KMS-11 (cell line): ENCODE results near the gene DHX35.

Experiments
- H2AFZ ChIP-seq: fragments of 200-600 bp; sonication (generic); 2 replicates; pipeline ENCODE4 v1.6.1; 2016; ENCODE audit warnings: antibody characterized with exemption, mixed run types, low read depth
- H3K27ac ChIP-seq: fragments of 200-600 bp; sonication (generic); 2 replicates; pipeline ENCODE4 v1.6.1; 2016; ENCODE audit warnings: mild to moderate bottlenecking, mixed run types
- H3K27me3 ChIP-seq: fragments of 200-600 bp; sonication (generic); 2 replicates; pipeline ENCODE4 v1.6.1; 2017; ENCODE audit warnings: mild to moderate bottlenecking, low read depth, mixed run types, moderate library complexity; ENCODE audit not compliant: insufficient read depth
- H3K36me3 ChIP-seq: fragments of 200-600 bp; sonication (generic); 2 replicates; pipeline ENCODE4 v1.6.1; 2017; ENCODE audit warnings: mild to moderate bottlenecking, mixed run types; ENCODE audit not compliant: insufficient read depth
- H3K4me1 ChIP-seq: fragments of 200-600 bp; sonication (generic); 2 replicates; pipeline ENCODE4 v1.6.1; 2016; ENCODE audit warnings: mild to moderate bottlenecking, low read depth, mixed run types; ENCODE audit not compliant: poor library complexity, severe bottlenecking
- H3K4me2 ChIP-seq: fragments of 200-600 bp; sonication (generic); 2 replicates; pipeline ENCODE4 v1.7.0; 2016; ENCODE audit warnings: mild to moderate bottlenecking, mixed run types
- H3K4me3 ChIP-seq: fragments of 200-600 bp; sonication (generic); IDR thresholded peaks from 2 replicates; pipeline ENCODE4 v1.6.1; 2017; ENCODE audit warnings: low read depth, low read length, mixed read lengths; ENCODE audit not compliant: insufficient read depth
- H3K79me2 ChIP-seq: fragments of 200-600 bp; sonication (generic); 2 replicates; pipeline ENCODE4 v1.6.1; 2016; ENCODE audit warnings: low read depth, mixed run types; ENCODE audit not compliant: insufficient read depth
- H3K9ac ChIP-seq: fragments of 200-600 bp; sonication (generic); 2 replicates; pipeline ENCODE4 v1.6.1; 2016; ENCODE audit warnings: mild to moderate bottlenecking, mixed run types
- H4K20me1 ChIP-seq: fragments of 200-600 bp; sonication (generic); 2 replicates; pipeline ENCODE4 v1.6.1; 2016; ENCODE audit warnings: mild to moderate bottlenecking, mixed run types; ENCODE audit not compliant: insufficient read depth
- TF ChIP-seq, protein P1 (sequence below): fragments of 200-600 bp; sonication (generic); conservative IDR thresholded peaks from 2 replicates; pipeline ENCODE4 v1.6.1; 2017; ENCODE audit warnings: low read depth, mild to moderate bottlenecking, antibody characterized with exemption, low read length, moderate library complexity, mixed read lengths

Gene DHX35

DNA sequence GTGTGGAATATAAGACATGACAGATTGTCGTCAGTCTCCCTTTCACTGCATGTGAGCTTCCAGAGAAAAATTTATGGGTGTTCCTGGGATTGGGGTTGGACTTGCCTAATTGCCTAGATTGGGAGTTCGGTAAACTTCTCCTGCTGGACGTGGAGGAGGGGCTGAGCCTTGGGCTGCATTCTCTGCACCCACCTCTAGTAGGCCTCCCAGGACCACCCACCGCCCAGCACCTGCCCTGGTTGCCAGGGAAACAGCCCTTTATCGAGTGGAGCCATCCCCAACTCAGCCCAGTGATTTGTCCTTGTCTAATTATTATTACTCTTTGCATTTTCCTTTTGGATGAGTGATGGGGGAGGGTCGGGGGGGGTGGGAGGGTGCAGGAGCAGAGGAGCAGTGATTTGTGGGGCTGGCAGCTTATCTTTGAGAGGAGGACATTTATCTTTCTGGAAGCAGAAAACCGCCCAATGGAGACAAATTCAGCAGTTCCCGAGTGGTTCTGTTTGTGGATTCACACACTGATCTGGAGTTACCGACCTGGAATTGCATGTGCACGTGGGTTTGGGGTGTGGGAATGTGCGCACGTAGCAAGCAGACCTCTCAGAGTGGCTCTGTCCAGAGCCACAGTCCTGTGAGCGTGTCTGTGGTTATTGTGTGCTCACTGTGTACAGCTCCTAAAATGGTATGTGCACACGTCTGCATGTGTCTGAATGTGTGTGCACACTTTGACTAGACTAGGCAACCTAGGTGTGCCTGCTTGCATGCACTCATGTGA, 104.5 kb downstream of the DHX35 start:
- Histone ChIP-seq H2AFZ (no peak overlapping the region), H3K27me3 (no peaks in the 10 kb centered on the region), H4K20me1 (no peaks in the 10 kb centered on the region), H3K4me1 (no peaks in the 10 kb centered on the region), H3K79me2 (no peaks in the 10 kb centered on the region), H3K9ac (no peak overlapping the region), H3K36me3 (no peaks in the 10 kb centered on the region), H3K4me2 (no peak overlapping the region), H3K27ac (no peak overlapping the region), H3K4me3 (no peak overlapping the region)
- TF ChIP-seq, protein P1, sequence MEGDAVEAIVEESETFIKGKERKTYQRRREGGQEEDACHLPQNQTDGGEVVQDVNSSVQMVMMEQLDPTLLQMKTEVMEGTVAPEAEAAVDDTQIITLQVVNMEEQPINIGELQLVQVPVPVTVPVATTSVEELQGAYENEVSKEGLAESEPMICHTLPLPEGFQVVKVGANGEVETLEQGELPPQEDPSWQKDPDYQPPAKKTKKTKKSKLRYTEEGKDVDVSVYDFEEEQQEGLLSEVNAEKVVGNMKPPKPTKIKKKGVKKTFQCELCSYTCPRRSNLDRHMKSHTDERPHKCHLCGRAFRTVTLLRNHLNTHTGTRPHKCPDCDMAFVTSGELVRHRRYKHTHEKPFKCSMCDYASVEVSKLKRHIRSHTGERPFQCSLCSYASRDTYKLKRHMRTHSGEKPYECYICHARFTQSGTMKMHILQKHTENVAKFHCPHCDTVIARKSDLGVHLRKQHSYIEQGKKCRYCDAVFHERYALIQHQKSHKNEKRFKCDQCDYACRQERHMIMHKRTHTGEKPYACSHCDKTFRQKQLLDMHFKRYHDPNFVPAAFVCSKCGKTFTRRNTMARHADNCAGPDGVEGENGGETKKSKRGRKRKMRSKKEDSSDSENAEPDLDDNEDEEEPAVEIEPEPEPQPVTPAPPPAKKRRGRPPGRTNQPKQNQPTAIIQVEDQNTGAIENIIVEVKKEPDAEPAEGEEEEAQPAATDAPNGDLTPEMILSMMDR: no peak

DNA sequence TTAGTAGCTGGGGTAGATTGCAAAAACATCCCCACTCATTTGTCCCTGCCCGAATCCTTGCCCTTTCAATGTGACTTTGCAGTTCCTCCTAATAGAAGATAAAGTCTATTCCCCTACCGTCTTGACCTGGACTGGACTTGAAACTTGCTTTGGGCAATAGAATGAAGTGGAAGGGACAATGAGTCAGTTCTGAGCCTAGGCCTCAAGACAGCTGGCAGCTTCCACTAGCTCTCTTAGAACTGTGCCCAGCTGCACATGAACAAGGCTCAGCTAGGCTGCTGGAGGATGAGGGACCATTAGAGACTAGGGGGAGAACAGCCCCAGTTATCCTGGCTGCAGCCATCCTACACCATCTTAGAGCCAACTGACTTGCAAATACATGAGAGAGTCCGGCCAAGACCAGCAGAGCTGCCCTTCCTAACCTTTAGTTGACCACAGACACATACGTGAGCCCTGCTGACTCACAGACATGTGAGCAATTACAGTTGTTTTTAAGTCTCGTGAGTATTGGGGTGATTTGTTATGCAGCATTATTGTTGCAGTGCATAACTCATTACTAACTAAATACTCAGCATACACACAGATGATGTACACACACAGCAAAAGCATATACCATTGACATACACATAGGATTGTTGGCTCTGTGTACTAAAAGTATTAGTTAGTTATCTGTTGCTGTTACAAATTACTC, 105.5 kb downstream of the DHX35 start:
- H3K4me3 ChIP-seq: no peak overlapping the region
- H3K4me2 ChIP-seq: no peak overlapping the region
- no peaks in the 10 kb centered on the region for H3K36me3 ChIP-seq
- H3K27ac ChIP-seq: no peak overlapping the region
- no peaks in the 10 kb centered on the region for H3K27me3 ChIP-seq
- no peaks in the 10 kb centered on the region for H3K79me2 ChIP-seq
- H4K20me1 ChIP-seq: no peaks in the 10 kb centered on the region
- H3K9ac ChIP-seq: no peak overlapping the region
- no peaks in the 10 kb centered on the region for H3K4me1 ChIP-seq
- TF ChIP-seq, protein P1: no peak
- no peak overlapping the region for H2AFZ ChIP-seq

DNA sequence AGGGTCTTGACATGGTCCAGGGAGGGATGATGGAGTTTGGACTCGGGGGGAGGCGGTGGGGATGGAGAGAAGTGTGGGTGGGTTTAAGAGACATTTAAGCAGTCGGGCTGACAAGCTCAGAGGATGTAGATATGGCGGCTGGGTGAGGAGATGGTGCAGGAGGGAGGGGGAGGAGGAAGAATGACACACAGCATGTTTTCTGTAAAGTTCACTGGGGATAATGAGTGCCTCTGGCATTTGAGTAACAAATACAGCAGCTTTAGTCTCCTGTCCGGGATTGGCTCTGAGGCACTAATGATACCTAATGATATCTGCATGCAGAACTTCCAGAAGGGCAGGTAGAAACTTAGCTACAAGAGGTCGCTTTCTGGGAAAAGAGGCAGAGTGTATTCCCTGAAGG, 107.8 kb downstream of the DHX35 start:
- Histone ChIP-seq H3K9ac (no peak overlapping the region), H3K79me2 (no peaks in the 10 kb centered on the region), H3K4me2 (no peak overlapping the region), H4K20me1 (no peaks in the 10 kb centered on the region), H3K36me3 (no peaks in the 10 kb centered on the region), H2AFZ (no peak overlapping the region), H3K4me1 (no peaks in the 10 kb centered on the region), H3K4me3 (no peak overlapping the region), H3K27me3 (no peaks in the 10 kb centered on the region), H3K27ac (no peak overlapping the region)
- TF ChIP-seq, protein P1: no peak

DNA sequence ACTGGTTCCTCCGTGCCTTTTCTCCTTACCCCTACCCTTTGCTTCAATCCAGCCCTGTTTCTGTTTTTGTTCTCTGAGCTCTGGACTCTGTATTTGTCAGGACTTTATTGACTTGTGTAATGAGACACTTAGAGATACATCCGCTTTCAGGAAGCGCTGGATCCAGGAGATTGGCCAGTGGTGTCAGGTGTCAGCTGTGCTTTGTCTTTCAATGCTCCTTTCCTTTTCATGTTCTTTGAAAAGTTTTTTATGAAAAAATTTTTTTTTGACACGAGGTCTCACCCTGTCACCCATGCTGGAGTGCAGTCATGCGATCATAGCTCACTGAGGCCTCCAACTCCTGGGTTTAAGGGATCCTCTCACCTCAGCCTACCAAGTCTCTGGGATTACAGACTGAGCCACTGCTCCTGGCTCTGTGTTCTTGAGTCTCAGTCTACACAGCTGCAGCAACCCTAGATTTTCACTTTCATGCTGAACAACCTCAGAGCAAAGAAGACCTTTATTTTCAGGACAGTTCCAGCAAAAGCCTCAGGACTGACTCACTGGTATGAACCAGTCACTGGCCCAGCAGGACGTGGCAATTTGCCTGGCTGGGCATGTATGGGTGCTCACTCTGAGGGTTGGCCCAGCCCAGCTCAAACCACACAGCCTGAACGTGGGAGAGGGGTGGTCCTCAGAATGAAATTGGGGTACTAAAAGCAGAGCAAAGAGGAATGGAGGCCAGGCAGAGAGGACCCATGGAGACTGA, 108.5 kb downstream of the DHX35 start:
- Histone ChIP-seq H3K4me3 (no peak overlapping the region), H3K27ac (no peak overlapping the region), H3K36me3 (no peaks in the 10 kb centered on the region), H3K4me1 (no peaks in the 10 kb centered on the region), H2AFZ (no peak overlapping the region), H3K9ac (no peak overlapping the region), H4K20me1 (no peaks in the 10 kb centered on the region), H3K4me2 (no peak overlapping the region), H3K79me2 (no peaks in the 10 kb centered on the region), H3K27me3 (no peaks in the 10 kb centered on the region)
- TF ChIP-seq, protein P1: no peak
